IMR-90 (cell line): ENCODE results near the gene SBSN. TPM values are rescaled to one million over a fixed set of nuclear protein-coding genes. Genes with fewer than 3 reads are reported as not detected.

Experiments
- ATAC-seq: fragments of 200-7000 bp; cut with Tn5 transposase; 2 replicates; pipeline ENCODE4 v1.9.1; 2020; ENCODE audit warnings: low read depth, mild to moderate bottlenecking, moderate library complexity
- BruUV-seq: library from RNA; stranded (reverse); fragments of 400-500 nt; replicated peaks from 2 replicates; lab custom pipeline; 2021; lab: Mats Ljungman, UMichigan
- CTCF ChIA-PET: fragments of 300-600 bp; formaldehyde crosslinking; extraction: SDS; loops from one replicate; lab custom pipeline; 2021; ENCODE audit warnings: antibody characterized with exemption; lab: Yijun Ruan, JAX
- POLR2A ChIA-PET: fragments of 300-600 bp; sonication (Branson Sonifier 250); formaldehyde crosslinking; loops from one replicate; lab custom pipeline; 2022; ENCODE audit warnings: antibody characterized with exemption; ENCODE audit not compliant: unreplicated experiment; lab: Charles Lee
- DNase-seq: peaks from one replicate; pipeline ENCODE4 v3.0.0; 2013
- H2AFZ ChIP-seq: replicated peaks from 2 replicates; pipeline ENCODE3; 2013; ENCODE audit warnings: low read length, mild to moderate bottlenecking; ENCODE audit not compliant: poor library complexity
- H2AK5ac ChIP-seq: 2 replicates; pipeline ENCODE4 v1.6.1; 2013; ENCODE audit warnings: low read depth, low read length, inconsistent platforms
- H2AK9ac ChIP-seq: replicated peaks from 2 replicates; pipeline ENCODE3; 2013; ENCODE audit warnings: mild to moderate bottlenecking, low read depth, low read length, moderate library complexity; ENCODE audit not compliant: poor library complexity
- H2BK120ac ChIP-seq: 2 replicates; pipeline ENCODE4 v1.6.1; 2013; ENCODE audit warnings: low read depth, low read length, inconsistent platforms
- H2BK15ac ChIP-seq: 3 replicates; pipeline ENCODE4 v1.6.1; 2013; ENCODE audit warnings: low read depth, low read length, inconsistent platforms
- H2BK20ac ChIP-seq: 2 replicates; pipeline ENCODE4 v1.6.1; 2013; ENCODE audit warnings: low read depth, mild to moderate bottlenecking, inconsistent platforms, low read length, moderate library complexity
- H2BK5ac ChIP-seq: 2 replicates; pipeline ENCODE4 v1.6.1; 2013; ENCODE audit warnings: mild to moderate bottlenecking, low read depth, low read length, inconsistent platforms; ENCODE audit not compliant: poor library complexity, severe bottlenecking
- H3K14ac ChIP-seq: replicated peaks from 2 replicates; pipeline ENCODE4 v1.6.1; 2013; ENCODE audit warnings: low read depth, low read length, inconsistent platforms
- H3K18ac ChIP-seq: 2 replicates; pipeline ENCODE4 v1.6.1; 2013; ENCODE audit warnings: low read depth, low read length, control low read depth
- H3K23ac ChIP-seq: 2 replicates; pipeline ENCODE4 v1.6.1; 2013; ENCODE audit warnings: low read depth, low read length, inconsistent platforms
- H3K27ac ChIP-seq: 2 replicates; pipeline ENCODE4 v1.5.1; 2013; ENCODE audit warnings: mild to moderate bottlenecking, control low read depth, low read length; ENCODE audit not compliant: insufficient read depth
- H3K27me3 ChIP-seq: 2 replicates; pipeline ENCODE4 v1.6.1; 2013; ENCODE audit warnings: low read length; ENCODE audit not compliant: control insufficient read depth, insufficient read depth
- H3K36me3 ChIP-seq: 2 replicates; pipeline ENCODE4 v1.6.1; 2013; ENCODE audit warnings: low read length, mixed read lengths; ENCODE audit not compliant: control insufficient read depth, insufficient read depth
- H3K4ac ChIP-seq: 2 replicates; pipeline ENCODE4 v1.6.1; 2013; ENCODE audit warnings: low read depth, low read length, inconsistent platforms
- H3K4me1 ChIP-seq: 2 replicates; pipeline ENCODE4 v1.6.1; 2013; ENCODE audit warnings: low read length, mixed read lengths; ENCODE audit not compliant: control insufficient read depth, insufficient read depth
- H3K4me2 ChIP-seq: 2 replicates; pipeline ENCODE4 v1.6.1; 2013; ENCODE audit warnings: low read depth, mild to moderate bottlenecking, control low read depth, low read length, moderate library complexity
- H3K4me3 ChIP-seq: 2 replicates; pipeline ENCODE4 v1.5.1; 2013; ENCODE audit warnings: low read depth, mild to moderate bottlenecking, control low read depth, low read length, moderate library complexity; ENCODE audit not compliant: insufficient read depth
- H3K56ac ChIP-seq: 2 replicates; pipeline ENCODE4 v1.6.1; 2013; ENCODE audit warnings: low read length, inconsistent platforms; ENCODE audit not compliant: insufficient read depth; ENCODE audit errors: extremely low read depth
- H3K79me1 ChIP-seq, 2 experiments: 2 replicates each; pipeline ENCODE4 v1.6.1; 2013; ENCODE audit warnings: low read length in 2 of 2, inconsistent platforms in 1 of 2, low read depth in 1 of 2
- H3K9ac ChIP-seq: 2 replicates; pipeline ENCODE4 v1.6.1; 2013; ENCODE audit warnings: low read depth, low read length, control low read depth
- H3K9me1 ChIP-seq: 2 replicates; pipeline ENCODE4 v1.6.1; 2013; ENCODE audit warnings: low read length, inconsistent platforms; ENCODE audit not compliant: insufficient read depth
- H3K9me3 ChIP-seq: 2 replicates; pipeline ENCODE4 v1.6.1; 2013; ENCODE audit warnings: low read length; ENCODE audit not compliant: control insufficient read depth, insufficient read depth
- H4K20me1 ChIP-seq: 2 replicates; pipeline ENCODE4 v1.6.1; 2013; ENCODE audit warnings: low read length, inconsistent platforms; ENCODE audit not compliant: insufficient read depth
- H4K5ac ChIP-seq: 2 replicates; pipeline ENCODE4 v1.6.1; 2013; ENCODE audit warnings: mild to moderate bottlenecking, low read depth, low read length, control low read depth
- H4K8ac ChIP-seq, 2 experiments: 2 replicates each; pipeline ENCODE4 v1.6.1; 2013; ENCODE audit warnings: low read depth in 2 of 2, low read length in 2 of 2, control low read depth in 1 of 2, inconsistent platforms in 1 of 2
- H4K91ac ChIP-seq: 2 replicates; pipeline ENCODE4 v1.6.1; 2013; ENCODE audit warnings: low read depth, low read length, inconsistent platforms; ENCODE audit not compliant: insufficient read depth
- BHLHE40 ChIP-seq: fragments of 150-350 bp; IDR thresholded peaks from 2 replicates; pipeline ENCODE4 v1.6.1; 2016; ENCODE audit warnings: mild to moderate bottlenecking, low read depth, low read length
- CEBPB ChIP-seq: IDR thresholded peaks from 2 replicates; pipeline ENCODE4 v1.6.1; 2012; ENCODE audit warnings: low read depth, low read length, improper control_type of control experiment
- MAFK ChIP-seq: IDR thresholded peaks from 2 replicates; pipeline ENCODE4 v1.6.1; 2012; ENCODE audit warnings: low read depth, low read length, improper control_type of control experiment
- MAZ ChIP-seq: IDR thresholded peaks from 2 replicates; pipeline ENCODE4 v1.6.1; 2012; ENCODE audit warnings: low read depth, mild to moderate bottlenecking, low read length, improper control_type of control experiment, moderate library complexity, borderline replicate concordance
- NFE2L2 ChIP-seq: fragments of 150-350 bp; IDR thresholded peaks from 2 replicates; pipeline ENCODE4 v1.6.1; 2016; ENCODE audit warnings: low read depth, mild to moderate bottlenecking, low read length
- POLR2A ChIP-seq: IDR thresholded peaks from 2 replicates; pipeline ENCODE4 v1.6.1; 2012; ENCODE audit warnings: mild to moderate bottlenecking, low read depth, low read length
- RAD21 ChIP-seq: IDR thresholded peaks from 2 replicates; pipeline ENCODE4 v1.6.1; 2012; ENCODE audit warnings: low read length, improper control_type of control experiment
- RFX5 ChIP-seq: IDR thresholded peaks from 2 replicates; pipeline ENCODE4 v1.8.0; 2012; ENCODE audit warnings: low read depth, mild to moderate bottlenecking, low read length, moderate library complexity
- SMC3 ChIP-seq: fragments of 150-350 bp; IDR thresholded peaks from 2 replicates; pipeline ENCODE4 v1.6.1; 2016; ENCODE audit warnings: low read depth, mild to moderate bottlenecking, antibody characterized with exemption, low read length, moderate library complexity
- WGBS, 2 experiments: methylation state at CpG; one replicate each; pipeline versions ENCODE4 v1.1.5 to v1.1.7; 2013; ENCODE audit warnings: missing lambda C conversion rate in 2 of 2; ENCODE audit not compliant: insufficient read length in 1 of 2; ENCODE audit errors: extremely low coverage in 2 of 2; 5-methylcytosine and 5-hydroxymethylcytosine counted together
- dilution Hi-C: fragments of 300-500 bp; cut with HindIII; formaldehyde crosslinking; loops from one replicate; pipeline ENCODE4 v1.14.3; 2018; ENCODE audit warnings: low sequenced_read_pairs; ENCODE audit not compliant: unreplicated experiment
- in situ Hi-C: fragments of 300-500 bp; cut with MboI; formaldehyde crosslinking; loops from 3 replicates; pipeline ENCODE4 v1.14.3; 2019; ENCODE audit warnings: low sequenced_read_pairs, inconsistent platforms, mixed read lengths
- intact Hi-C: fragments of 100-400 bp; cut with micrococcal nuclease; formaldehyde crosslinking; loops from 2 replicates; pipeline ENCODE4 v1.10.0; 2022
- polyA plus RNA-seq, 3 experiments: library from polyadenylated mRNA; depleted of rRNA; stranded (reverse); fragments of >200 nt; gene quantifications; 2 replicates each; pipeline ENCODE4 v1.2.3, GENCODE V29; 2012; ENCODE audit warnings: low replicate concordance in 1 of 3
- total RNA-seq: library from RNA; depleted of rRNA; stranded (reverse); fragments of >200 nt; gene quantifications from 2 replicates; pipeline ENCODE4 v1.2.3, GENCODE V29; 2012
- TF ChIP-seq, protein P1 (sequence below): fragments of 150-350 bp; IDR thresholded peaks from 2 replicates; pipeline ENCODE4 v1.6.1; 2017; ENCODE audit warnings: mild to moderate bottlenecking, antibody characterized with exemption, low read length, low read depth
- TF ChIP-seq, protein P2 (sequence below): conservative IDR thresholded peaks from 2 replicates; pipeline ENCODE4 v1.5.1; 2012; ENCODE audit warnings: mild to moderate bottlenecking, low read depth, low read length, improper control_type of control experiment
- TF ChIP-seq, protein P3 (sequence below): fragments of 150-350 bp; IDR thresholded peaks from 2 replicates; pipeline ENCODE4 v1.6.1; 2016; ENCODE audit warnings: low read depth, mild to moderate bottlenecking, low read length, moderate library complexity, borderline replicate concordance

SBSN gene
- total and polyA plus RNA-seq, 2 of the 4 experiments (the other 2 are of a cell fraction) = 0.72 to 6.4 TPM

DNA sequence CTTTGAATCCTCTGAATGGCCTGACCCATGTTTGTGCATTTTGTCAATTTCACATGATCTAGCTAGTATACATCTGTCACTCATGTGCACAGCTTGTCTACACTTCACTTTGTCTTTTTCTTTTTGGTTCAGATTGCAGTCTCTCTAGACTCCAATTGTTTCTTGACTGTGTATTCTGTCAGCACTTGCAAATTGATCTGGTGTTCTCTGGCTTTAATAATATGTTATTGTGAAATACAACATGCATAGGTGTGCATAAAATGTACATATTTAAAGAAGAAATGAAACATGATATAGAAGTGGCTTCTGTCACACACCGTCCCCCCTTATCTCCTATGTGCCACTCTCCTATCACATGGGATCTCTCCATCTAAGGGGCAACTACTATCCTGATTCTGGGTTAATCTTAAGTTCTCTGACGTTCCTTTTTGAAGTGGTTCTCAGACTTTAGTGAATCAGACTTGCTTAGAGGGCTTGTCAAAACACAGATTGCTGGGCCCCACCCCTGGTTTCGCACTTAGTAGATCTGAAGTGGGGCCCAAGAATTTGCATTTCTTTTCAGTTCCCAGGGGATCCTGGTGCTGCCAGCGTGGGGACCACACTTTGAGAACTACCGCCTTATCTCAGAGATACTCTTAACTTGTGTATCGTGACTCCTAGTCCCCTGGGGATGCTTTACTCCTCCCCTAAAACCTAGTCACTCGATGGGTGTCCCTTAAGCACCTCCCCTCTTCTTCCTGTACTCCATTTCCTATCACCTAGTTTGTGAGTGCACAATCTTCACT, 43.7 kb downstream of the SBSN start:
- no peak for TF ChIP-seq RFX5
- TF ChIP-seq, protein P1, sequence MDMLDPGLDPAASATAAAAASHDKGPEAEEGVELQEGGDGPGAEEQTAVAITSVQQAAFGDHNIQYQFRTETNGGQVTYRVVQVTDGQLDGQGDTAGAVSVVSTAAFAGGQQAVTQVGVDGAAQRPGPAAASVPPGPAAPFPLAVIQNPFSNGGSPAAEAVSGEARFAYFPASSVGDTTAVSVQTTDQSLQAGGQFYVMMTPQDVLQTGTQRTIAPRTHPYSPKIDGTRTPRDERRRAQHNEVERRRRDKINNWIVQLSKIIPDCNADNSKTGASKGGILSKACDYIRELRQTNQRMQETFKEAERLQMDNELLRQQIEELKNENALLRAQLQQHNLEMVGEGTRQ = no peak
- TF ChIP-seq, protein P2, sequence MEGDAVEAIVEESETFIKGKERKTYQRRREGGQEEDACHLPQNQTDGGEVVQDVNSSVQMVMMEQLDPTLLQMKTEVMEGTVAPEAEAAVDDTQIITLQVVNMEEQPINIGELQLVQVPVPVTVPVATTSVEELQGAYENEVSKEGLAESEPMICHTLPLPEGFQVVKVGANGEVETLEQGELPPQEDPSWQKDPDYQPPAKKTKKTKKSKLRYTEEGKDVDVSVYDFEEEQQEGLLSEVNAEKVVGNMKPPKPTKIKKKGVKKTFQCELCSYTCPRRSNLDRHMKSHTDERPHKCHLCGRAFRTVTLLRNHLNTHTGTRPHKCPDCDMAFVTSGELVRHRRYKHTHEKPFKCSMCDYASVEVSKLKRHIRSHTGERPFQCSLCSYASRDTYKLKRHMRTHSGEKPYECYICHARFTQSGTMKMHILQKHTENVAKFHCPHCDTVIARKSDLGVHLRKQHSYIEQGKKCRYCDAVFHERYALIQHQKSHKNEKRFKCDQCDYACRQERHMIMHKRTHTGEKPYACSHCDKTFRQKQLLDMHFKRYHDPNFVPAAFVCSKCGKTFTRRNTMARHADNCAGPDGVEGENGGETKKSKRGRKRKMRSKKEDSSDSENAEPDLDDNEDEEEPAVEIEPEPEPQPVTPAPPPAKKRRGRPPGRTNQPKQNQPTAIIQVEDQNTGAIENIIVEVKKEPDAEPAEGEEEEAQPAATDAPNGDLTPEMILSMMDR = no peak
- no peak for TF ChIP-seq BHLHE40
- no peak for TF ChIP-seq MAZ
- TF ChIP-seq, protein P3, sequence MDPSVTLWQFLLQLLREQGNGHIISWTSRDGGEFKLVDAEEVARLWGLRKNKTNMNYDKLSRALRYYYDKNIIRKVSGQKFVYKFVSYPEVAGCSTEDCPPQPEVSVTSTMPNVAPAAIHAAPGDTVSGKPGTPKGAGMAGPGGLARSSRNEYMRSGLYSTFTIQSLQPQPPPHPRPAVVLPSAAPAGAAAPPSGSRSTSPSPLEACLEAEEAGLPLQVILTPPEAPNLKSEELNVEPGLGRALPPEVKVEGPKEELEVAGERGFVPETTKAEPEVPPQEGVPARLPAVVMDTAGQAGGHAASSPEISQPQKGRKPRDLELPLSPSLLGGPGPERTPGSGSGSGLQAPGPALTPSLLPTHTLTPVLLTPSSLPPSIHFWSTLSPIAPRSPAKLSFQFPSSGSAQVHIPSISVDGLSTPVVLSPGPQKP = no peak
- no peak for TF ChIP-seq POLR2A
- no peak for TF ChIP-seq SMC3
- TF ChIP-seq MAFK = no peak
- no peak for TF ChIP-seq NFE2L2
- TF ChIP-seq CEBPB = no peak
- no peak for TF ChIP-seq RAD21
- H2AK9ac ChIP-seq = no peak overlapping the region
- H4K91ac ChIP-seq = no peak overlapping the region
- H3K4me1 ChIP-seq = no peaks in the 10 kb centered on the region
- H3K27me3 ChIP-seq = peaks cover 18% of the 10 kb centered on the region
- H2BK5ac ChIP-seq = no peak overlapping the region
- H3K14ac ChIP-seq = no peak overlapping the region
- no peak overlapping the region for H3K9ac ChIP-seq
- in situ Hi-C loops (no loop called here), dilution Hi-C loops (no loop called here), intact Hi-C loops (no loop called here)
- H3K79me1 ChIP-seq = no peaks in the 10 kb centered on the region
- H2AFZ ChIP-seq = no peak overlapping the region
- H3K9me3 ChIP-seq = no peaks in the 10 kb centered on the region
- no peak overlapping the region for H3K23ac ChIP-seq
- H3K4me3 ChIP-seq = no peak overlapping the region
- H3K9me1 ChIP-seq = no peaks in the 10 kb centered on the region
- no peaks in the 10 kb centered on the region for H4K20me1 ChIP-seq
- H3K56ac ChIP-seq = no peak overlapping the region
- no peak overlapping the region for H2AK5ac ChIP-seq
- WGBS, 2 experiments = 86% methylated on average over 1 of the region's 7 CpGs; no CpG with 5 or more reads in 1 of the 2 experiments
- H2BK120ac ChIP-seq = no peak overlapping the region
- no peak overlapping the region for H3K27ac ChIP-seq
- H3K4ac ChIP-seq = no peak overlapping the region
- ATAC-seq (no peak), DNase-seq (no peak)
- H2BK20ac ChIP-seq = no peak overlapping the region
- POLR2A ChIA-PET = no interaction called here
- no peak overlapping the region for H3K18ac ChIP-seq
- H2BK15ac ChIP-seq = no peak overlapping the region
- BruUV-seq = no TSS peak
- CTCF ChIA-PET = no interaction called here
- no peak overlapping the region for H4K5ac ChIP-seq
- H3K36me3 ChIP-seq = no peaks in the 10 kb centered on the region
- H3K4me2 ChIP-seq = no peak overlapping the region
- no peak overlapping the region for H4K8ac ChIP-seq
